Measurements from ENCODE around the gene SWAP70.
A peak's percentile ranks its signal among the peaks of the same experiment; 100 is the strongest.

Gene SWAP70

GRCh38 chr11:9753021-9753420, 89.1 kb downstream of the SWAP70 start:
- DNase-seq (ENCODE audit: low spot score): no peak

DNA sequence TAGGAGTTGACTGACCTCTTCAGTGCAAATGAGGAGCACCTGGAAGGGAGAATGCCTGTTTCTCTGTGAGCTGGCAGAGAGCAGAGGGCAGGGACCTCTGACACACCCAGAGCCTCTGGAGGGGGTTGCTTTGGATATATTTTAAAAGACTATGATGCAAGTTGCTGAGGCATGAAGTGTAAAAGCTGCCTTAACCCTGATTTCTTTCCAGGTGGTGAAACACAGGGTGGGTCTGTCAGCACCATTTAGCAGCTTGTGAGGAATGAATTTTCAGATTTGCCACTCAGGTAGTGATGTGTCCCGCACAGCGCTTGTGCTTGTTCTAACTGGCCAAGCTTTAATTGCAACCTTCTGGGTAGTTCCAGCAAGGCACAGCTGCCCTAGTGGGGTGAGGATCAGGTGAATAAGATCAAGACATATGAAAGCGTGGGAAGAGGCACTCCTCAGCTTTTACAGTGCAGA, 90.2 kb downstream of the SWAP70 start:
- DNase-seq (ENCODE audit: low spot score): no peak

GRCh38 chr11:9755561-9756185, 91.8 kb downstream of the SWAP70 start:
- DNase-seq (ENCODE audit: low spot score): no peak

- no peak for DNase-seq (ENCODE audit: low spot score)
Observed at GRCh38 chr11:9756461-9756860, 92.6 kb downstream of the SWAP70 start.

DNA sequence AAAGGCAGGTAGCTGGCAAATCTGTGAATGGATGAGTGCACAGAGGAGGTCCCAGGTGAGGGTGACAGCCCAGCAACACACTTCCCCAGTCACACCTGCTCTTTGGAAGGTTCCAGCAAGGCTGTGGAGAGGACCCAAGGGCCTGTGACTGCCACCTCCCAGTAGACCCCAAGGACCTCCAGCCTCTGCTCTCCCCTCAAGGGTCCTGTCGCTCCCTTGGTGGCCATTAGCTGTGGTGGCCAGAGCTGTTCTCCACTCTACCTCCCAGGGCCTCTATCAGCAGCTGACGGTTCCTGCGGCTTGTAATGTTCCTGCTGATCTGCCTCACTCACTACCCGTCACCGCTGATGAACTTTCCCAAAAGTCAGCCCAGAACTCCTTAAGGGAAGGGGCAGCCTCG, 93.0 kb downstream of the SWAP70 start:
- DNase-seq (ENCODE audit: low spot score): no peak

GRCh38 chr11:9757809-9758636, 94.1 kb downstream of the SWAP70 start:
- peak; percentile 88 for DNase-seq (ENCODE audit: low spot score)

DNA sequence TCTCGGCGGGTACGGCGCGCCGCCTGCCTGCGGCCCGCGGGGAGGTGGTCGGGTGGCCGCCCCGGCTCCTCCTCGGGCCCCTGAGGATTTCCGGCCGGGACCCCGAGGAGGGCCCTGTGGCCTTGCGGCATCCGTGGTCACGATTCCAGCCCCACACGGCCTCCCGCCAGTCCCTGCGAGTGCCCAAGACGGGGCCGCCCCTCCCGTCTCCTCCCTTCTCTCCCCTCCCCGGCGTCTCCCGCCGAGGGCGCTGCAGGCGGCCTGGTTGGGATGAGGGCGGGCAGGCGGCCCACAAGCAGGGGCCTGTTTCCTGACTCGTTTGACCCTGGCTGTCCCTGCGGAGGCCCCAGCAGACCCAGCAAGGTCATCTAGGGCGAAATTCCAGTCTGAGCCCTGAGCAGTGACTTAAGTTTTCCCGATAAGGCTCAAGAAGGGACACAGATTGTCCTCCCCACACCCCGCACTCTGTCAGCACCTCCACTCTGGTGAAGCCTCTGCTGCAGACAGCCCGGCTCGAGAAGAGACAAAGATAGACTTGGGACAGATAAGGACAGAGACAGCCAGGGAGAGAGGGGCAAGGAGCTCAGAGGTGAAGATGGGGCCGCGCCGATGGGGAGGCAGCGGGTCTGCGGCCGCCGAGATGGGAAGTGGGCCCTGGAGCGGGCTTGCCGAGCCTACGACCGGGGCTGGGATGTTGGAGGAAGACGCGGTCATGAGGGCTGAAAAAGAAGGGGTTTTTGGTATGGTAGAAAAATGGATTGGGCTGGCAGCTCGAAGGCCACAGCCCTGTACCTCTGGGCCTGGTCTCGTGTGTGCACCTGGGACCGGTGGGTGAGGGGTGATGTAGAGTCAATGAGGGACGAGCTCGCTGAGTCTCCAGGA, 95.0 kb downstream of the SWAP70 start:
- DNase-seq (ENCODE audit: low spot score): peak; percentile 64

DNA sequence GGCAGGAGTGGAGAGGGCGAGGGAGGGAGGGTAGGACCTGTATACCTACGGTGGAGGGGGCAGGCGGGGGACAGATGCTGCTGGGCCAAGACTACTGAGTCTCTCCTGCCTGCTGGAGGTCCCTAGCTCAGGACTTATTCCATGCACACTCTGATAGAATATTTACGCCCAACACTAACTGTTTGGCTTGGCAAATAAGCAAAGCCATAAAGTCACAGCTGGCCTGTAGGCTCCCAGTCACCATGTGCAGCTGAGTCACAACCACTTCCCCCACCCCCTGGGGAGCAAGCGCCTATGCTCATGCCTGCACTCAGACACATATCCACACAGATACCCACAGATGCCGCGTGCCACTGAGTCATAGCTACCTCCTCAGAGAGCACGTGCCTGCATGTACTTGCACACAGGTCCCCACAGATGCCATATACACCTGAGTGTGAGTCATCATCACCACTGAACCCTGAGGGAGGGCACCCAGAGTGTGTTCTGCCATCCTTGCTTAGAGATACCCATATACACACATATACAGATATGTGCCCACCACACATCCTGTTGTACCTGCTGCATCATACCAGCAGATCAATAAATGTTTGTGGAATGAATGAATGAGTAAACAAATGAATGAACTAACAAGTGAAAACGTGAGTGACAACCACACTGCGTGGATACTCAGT, 95.8 kb downstream of the SWAP70 start:
- peak; percentile 79 for DNase-seq (ENCODE audit: low spot score)

GRCh38 chr11:9760193-9760575, 96.3 kb downstream of the SWAP70 start:
- DNase-seq (ENCODE audit: low spot score): peak; percentile 65

GRCh38 chr11:9761441-9761945, 97.6 kb downstream of the SWAP70 start:
- no peak for DNase-seq (ENCODE audit: low spot score)

DNA sequence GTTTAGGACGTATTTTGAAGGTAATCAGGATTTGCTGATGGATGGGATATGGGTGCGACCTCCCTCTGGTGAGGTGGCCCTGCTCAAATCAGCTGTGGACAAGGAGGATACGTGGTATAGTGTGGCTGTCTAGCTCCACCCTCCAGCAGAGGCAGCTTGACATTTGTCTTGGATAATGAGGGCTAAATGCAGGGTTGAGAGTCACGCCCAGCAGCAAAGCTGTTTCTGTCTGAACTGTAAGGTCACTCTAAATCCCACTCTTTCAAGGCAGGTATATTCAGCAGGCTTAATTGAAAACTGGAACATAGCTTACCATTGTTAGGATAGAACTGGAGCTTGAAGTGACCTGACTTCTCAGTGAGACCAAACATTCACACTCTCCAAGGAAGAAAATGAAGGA, 98.7 kb downstream of the SWAP70 start:
- no peak for DNase-seq (ENCODE audit: low spot score)

DNA sequence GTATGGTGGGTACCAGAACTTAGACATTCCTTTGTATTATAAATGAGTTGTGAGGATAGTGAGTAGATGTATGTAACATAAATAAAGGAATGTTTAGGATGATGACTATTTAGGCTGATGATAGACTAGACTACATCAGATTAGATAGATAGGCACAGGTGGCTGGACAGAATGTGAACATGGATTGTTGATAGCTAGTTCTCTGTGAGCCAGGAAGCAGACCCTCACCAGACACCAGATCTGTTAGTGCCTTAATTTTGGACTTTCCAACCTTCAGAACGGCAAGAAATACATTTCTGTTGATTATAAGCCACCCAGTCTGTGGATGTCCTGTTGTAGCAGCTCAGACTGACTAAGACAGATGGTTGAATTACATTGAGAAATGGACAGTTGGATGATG, 99.4 kb downstream of the SWAP70 start:
- no peak for DNase-seq (ENCODE audit: low spot score)

GRCh38 chr11:9765320-9766101, 101.6 kb downstream of the SWAP70 start:
- DNase-seq (ENCODE audit: low spot score): no peak

- DNase-seq (ENCODE audit: low spot score): no peak
Observed at GRCh38 chr11:9769621-9770020, 105.7 kb downstream of the SWAP70 start.

- no peak for DNase-seq (ENCODE audit: low spot score)
Observed at GRCh38 chr11:9771071-9771511, 107.2 kb downstream of the SWAP70 start.

DNA sequence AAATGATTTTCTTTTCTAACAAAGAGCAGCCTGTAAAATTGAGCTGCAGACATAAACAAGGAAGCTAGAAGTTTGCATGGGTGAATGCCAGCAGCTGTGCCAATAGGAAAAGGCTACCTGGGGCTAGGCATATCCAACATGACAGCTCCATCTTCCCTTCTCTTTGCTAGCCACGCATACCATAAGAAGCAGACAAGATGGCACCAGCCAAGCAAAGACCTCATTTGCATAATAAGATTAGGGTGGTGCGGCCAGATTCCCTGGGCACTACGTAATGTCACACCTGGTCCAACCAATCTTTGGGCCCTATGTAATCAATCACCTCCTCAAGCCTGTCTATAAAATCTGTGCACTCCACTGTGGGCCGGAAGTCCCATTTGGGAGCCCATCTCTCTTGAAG, 108.3 kb downstream of the SWAP70 start:
- no peak for DNase-seq (ENCODE audit: low spot score)

GRCh38 chr11:9773524-9773923, 109.6 kb downstream of the SWAP70 start:
- DNase-seq (ENCODE audit: low spot score): no peak

DNA sequence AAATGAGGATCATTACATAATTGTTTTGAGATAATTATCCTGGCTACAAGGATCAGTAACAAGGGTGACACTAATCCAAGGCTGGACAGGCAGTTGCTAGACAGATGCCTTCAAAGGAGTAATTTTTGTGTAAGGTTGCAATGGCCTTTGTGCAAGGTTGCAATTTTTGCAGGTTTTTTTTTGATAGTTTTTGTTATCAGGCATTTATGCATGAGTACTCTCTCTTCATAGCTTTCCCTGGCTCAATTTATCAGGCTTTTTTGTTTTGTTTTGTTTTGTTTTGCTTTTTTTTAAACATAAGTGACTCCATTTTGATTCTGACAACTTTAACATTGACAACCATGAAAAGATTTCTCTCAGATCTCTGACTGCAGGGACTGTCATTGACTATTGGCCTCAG, 110.2 kb downstream of the SWAP70 start:
- no peak for DNase-seq (ENCODE audit: low spot score)

DNA sequence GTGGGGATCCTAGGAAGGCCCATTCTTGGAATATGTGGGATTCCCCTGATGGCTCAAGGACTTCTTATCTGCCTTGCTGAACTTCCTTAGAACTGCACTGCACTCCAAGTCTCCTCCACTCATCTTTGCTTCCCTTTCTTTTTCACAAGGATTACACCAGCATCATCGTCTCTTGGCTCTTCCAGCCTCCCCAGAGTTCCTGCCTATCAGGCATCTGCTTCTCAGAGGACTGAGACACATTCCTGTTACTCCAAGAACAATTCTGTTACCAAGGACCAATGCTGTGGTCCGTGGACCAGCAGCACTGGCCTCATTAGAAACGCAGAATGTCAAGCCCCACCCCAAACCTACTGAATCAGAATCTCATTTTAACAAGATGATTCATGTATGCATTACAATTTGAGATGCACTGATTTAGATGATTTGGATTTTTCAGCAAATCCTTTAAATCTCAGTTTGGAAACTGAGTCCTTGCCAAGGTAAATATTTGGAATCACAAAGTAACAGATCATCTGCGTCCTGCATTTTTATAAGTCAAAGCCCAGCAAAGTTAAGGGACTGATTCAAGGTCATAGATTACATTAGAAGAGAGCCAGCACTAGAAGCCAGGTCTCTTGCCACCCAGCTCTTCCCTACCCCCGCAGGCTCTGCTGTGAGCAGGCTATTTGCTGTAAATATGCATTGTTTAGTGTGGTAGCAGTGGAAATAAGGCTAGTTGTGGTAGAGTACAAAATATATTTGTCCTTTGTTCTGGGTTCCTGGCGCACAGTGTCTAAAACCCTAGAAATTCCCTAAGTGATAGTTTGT, 110.9 kb downstream of the SWAP70 start:
- no peak for DNase-seq (ENCODE audit: low spot score)

GRCh38 chr11:9775398-9775779, 111.5 kb downstream of the SWAP70 start:
- DNase-seq (ENCODE audit: low spot score): no peak

Data from Ammon's horn (tissue), 1 donor.